HG03060 (cell line): ENCODE measurements around the gene SLC30A9.

ENCODE experiments used
- ATAC-seq: cut with Tn5 transposase; IDR thresholded peaks from one replicate; pipeline ENCODE4 v1.9.1; 2021; ENCODE audit warnings: low read depth, moderate number of reproducible peaks; ENCODE audit not compliant: unreplicated experiment

Gene SLC30A9

DNA sequence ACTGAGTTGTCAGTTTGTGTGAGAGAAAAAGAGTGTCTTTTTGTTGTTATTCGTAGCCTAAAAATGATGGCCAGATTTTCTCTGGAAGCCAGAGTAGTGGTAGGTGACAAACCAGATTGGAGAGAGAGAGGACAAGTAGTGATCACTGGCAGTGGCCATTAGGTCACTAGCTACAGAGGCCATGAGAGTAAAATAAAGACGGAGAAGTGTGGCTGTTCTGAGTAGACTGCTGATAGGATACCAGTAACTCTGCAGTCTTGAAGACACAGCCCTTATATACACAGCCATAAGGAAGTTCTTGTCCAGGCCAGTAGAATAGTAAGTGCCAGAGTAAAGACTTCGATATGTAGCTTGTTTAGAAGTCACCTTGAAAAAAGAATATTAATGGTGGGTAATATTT, 7.7 kb downstream of the SLC30A9 start:
- no peak for ATAC-seq

GRCh38 chr4:41999321-41999720, 9.0 kb downstream of the SLC30A9 start:
- ATAC-seq, result no peak

DNA sequence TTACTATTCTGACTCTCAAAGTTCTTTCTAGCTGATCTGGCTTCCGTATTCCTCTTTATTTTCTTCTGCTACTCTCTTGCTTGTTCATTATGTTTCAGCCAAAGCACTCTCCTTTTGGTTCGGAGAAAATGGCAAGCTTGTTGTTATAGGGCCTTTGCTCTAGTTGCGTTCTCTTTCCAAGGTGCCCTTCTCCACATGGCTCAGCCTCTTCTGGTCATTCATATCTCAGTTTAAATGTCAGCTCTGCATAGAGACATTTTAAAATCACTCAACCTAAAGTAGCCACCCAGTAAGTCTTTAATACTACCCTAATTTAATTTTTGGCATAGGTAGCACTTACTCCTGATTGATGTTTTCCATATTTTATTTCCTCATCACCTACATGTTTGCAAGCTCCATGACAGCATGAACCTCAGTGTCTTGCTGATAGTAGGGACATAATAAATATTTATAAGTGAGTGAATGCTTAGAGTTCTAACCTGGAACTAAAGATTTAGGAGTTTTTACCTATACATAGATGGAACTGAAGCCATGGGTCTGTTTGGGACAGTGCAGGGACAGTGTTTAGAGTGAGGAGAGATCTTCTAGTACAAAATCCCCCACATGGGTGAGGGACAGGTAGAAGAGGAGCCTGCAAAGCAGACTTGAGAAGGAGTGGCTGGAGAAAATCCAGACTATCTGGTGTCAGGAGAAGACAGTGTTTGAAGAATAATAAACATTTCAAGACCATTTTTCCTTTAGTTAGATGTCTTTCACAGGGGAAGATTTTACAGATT, 17.9 kb downstream of the SLC30A9 start:
- no peak for ATAC-seq

- ATAC-seq, result no peak
Observed at GRCh38 chr4:42015438-42015837, 25.1 kb downstream of the SLC30A9 start.

- no peak for ATAC-seq
Observed at GRCh38 chr4:42018451-42018850, 28.1 kb downstream of the SLC30A9 start.

DNA sequence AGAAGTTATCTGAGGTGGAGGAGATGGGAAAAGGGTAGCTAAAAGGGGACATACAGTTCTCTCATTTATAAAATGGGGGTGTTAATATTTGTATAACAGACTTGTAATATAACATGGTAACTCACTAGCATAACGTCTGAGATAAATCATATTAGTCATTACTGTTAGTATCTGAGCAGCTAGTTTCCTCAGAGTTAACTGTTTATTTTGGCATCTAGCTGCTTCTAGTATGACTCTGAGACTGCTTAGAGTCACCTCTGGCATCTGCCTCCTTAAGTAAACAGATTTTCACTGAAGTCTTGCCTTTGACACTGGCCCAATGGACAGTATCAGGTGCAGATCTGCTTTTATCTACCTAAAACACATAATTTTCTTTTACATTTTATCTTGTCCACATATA, 58.1 kb downstream of the SLC30A9 start:
- no peak for ATAC-seq

DNA sequence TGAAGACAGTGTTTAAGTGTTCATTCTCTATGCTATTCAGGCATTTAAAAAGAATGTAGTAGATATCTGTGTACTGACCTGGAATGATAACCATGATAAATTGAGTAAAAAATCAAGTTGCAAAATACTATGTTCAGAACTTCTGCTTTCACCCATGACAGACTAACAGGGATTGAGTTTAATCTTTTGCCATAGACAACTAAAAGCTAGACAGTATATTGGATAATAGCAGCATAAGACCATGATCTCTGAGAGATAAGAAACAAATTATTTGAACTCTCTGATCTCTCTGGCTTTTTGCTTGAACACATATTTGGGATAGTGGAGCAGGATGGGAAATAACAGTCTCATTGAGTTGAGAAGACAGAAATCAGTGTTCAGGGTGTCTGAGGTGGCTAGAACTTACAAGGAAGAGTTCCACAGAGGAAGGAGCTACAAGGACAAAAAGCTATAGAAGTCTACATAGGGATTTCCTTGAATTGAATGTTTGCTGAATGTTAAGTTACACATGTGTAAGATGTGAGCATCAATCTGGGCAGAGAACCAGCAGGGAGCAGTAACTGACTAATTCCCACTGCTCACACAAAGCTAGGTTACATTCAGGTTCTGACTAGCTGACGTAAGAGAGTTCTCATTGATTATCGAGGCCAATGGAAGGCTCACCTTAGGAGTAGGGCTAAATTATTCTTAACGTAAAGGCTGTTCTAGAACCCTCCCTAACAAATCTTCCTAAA, 60.4 kb downstream of the SLC30A9 start:
- no peak for ATAC-seq

DNA sequence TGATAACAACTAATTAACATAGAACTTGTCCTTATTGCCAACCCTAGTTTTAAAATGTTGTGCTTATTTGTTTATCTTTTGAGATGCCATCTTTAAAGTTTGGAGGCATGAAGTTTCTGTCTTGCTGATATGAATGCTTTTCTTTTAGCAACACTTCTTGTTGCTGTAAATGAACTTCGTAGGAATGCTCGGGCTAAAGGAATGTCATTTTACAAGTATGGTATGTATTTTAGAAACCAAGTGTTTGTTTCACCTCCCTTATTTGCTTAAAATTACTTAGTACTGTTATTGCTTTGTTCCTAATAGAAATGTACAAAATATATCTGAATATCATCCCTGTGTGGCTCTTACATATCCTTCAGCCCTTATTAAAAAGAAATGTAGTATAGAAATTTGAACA, 76.1 kb downstream of the SLC30A9 start:
- ATAC-seq, result no peak

DNA sequence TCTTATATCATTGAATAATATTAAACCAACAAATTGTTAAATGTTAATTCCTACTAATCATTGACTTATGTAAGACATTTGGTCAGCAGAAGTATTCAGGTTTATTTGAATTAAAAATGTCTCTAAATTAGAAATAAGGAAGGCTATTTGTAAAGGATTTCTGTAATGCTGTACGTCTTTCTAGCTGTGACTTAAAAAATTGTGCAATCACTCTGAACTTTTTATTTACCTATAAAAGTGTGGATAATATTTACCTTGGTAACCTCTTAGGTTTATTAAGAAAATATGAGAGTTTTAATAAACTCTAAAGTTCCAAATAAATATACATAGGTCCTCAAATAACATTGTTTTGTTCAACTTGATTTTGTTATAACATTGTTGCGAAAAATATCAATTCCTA, 76.9 kb downstream of the SLC30A9 start:
- ATAC-seq, result no peak

- no peak for ATAC-seq
Observed at GRCh38 chr4:42070463-42070862, 80.1 kb downstream of the SLC30A9 start.

- ATAC-seq, result no peak
Observed at GRCh38 chr4:42074294-42074693, 84.0 kb downstream of the SLC30A9 start.

DNA sequence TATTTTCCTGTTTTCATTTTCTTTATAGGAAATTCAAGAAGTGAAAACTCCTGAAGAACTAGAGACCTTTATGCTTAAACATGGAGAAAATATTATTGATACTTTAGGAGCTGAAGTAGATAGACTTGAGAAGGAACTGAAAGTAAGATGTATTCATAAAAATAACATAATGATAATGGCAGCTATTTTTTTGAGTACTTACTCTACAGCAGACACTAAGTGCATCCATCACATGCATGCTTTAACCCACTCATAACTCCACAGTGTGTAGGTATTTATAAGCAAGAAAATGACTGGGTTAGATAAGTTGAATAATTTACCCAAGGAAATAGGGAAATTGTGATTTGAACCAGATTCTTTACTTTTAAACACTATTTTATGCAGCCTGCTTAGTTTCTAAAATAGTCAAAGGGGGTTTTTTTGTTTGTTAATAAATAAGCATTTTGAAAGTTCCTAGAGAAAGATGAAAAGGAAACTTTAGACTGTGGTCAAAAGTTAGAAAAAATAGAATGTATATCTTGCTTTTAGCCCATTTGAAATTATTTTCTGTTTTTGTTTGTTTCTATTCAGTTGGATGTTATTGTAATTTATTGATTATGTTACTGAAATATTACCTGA, 88.0 kb downstream of the SLC30A9 start:
- peak; percentile 90 for ATAC-seq

- no peak for ATAC-seq
Observed at GRCh38 chr4:42080306-42080705, 90.0 kb downstream of the SLC30A9 start.

DNA sequence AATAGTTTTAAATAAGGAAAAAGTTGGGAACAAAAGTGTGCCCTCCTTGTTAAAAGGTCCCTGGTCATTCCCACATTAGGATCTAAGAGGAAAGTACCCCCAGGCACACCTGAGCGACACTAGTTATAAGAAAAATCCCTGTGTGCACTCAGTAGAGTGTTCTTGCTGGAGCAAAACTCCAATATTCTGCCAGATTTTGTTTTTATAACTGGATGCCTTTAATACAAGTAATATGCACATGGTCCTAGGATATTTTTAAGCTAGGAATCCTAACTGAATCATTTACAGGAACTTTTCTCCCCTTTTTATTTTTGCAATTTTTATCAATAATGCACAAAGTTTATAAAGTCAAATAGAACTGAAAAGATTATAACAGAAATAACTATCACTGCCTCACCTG, 93.5 kb downstream of the SLC30A9 start:
- ATAC-seq, result no peak

DNA sequence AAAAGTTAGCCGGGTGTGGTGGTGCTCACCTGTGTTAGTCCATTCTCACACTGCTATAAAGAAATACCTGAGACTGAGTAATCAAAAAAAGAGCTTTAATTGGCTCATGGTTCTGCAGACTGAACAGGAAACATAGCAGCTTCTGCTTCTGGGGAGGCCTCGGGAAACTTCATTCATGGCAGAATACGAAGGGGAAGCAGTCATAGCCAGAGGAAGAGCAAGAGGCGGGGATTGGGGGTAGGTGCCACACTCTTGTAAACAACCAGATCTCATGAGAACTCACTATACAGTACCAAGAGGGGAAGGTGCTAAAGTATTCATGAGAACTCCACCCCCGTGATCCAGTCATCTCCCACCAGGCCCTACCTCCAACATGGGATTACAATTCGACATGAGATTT, 98.1 kb downstream of the SLC30A9 start:
- no peak for ATAC-seq

- ATAC-seq, result no peak
Observed at GRCh38 chr4:42101446-42101975, 111.2 kb downstream of the SLC30A9 start.

DNA sequence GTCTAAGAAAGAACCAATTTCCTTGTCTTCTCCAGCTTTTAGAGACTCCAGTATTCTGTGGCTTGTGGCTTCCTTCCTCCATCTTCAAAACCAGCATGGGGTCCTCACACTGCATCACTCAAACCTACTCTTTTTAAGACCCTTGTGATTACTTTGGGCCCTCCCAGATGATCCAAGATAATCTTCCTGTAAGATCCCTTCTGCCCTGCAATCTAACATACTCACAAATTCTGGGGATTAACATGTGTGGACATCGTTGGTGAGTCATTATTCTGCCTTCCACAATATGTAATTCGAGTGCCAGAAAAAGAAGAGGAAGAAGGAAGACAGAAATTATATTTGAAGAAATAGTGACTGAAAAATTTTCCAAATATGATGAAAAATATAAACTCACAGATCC, 114.2 kb downstream of the SLC30A9 start:
- ATAC-seq, result no peak

DNA sequence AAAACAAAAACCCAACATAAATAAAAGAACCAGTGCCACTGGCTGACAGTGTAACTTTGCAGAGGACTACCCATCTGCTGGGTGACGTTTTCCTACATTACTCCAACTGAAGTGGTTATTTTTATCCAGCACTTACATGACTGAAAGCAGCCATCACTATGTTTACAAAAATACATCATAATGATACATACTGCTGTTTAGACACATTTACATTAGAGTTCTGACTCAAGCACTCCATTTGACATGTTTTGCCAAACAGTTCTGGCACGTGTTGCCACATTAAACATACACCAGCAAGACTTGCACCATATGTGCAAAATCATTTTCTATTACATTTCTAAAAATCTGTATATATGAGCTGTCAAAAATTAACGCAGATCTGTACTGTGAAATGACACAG, 122.5 kb downstream of the SLC30A9 start:
- no peak for ATAC-seq

GRCh38 chr4:42119886-42120285, 129.6 kb downstream of the SLC30A9 start:
- ATAC-seq, result no peak

- no peak for ATAC-seq
Observed at GRCh38 chr4:42122237-42122636, 131.9 kb downstream of the SLC30A9 start.

DNA sequence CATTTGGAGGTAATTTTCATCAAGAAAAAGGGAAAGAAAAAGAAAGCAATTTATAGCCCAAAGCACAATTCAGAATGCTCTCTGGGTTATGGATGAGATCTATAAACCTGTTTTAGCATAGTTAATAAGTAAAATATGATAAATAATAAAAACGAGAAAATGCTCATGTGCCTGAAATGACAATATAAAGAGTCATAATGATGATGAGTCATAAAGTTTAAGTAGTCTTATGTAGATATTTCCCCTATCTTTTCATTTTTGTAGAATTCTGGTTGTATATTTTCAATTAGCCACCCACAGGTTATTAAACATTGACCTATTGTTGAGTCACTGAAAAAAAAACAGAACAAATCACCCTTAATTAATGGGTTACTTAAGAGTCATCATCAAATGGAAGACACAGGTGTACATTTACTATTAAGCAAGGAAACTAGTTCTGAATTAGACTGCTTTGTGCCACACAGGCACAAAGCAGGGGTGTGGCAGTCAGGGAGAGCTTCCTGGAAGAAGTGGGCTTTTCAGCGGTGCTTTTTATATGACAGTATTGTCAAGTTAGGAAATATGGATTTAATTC, 132.8 kb downstream of the SLC30A9 start:
- no peak for ATAC-seq
